Suprapubic skin (tissue), 4 donors: ENCODE results near the gene PRKCSH. TPM values are rescaled to one million over a fixed set of nuclear protein-coding genes. Genes with fewer than 3 reads are reported as not detected.

Source experiments
- DNase-seq, 2 donors: peaks; one replicate each; pipeline ENCODE4 v3.0.0-alpha.2; 2019; ENCODE audit warnings: low spot score in 2 of 2
- H3K27ac ChIP-seq: fragments of 200-600 bp; sonication (generic); one replicate; pipeline ENCODE4 v1.5.1; 2019
- H3K27me3 ChIP-seq: fragments of 200-600 bp; sonication (generic); one replicate; pipeline ENCODE4 v1.5.1; 2019
- H3K36me3 ChIP-seq: fragments of 200-600 bp; sonication (generic); one replicate; pipeline ENCODE4 v1.5.1; 2019
- H3K4me1 ChIP-seq: fragments of 200-600 bp; sonication (generic); one replicate; pipeline ENCODE4 v1.5.1; 2019
- H3K4me3 ChIP-seq: fragments of 200-600 bp; sonication (generic); one replicate; pipeline ENCODE4 v1.5.1; 2019; ENCODE audit warnings: mild to moderate bottlenecking
- H3K9me3 ChIP-seq: fragments of 200-600 bp; sonication (generic); one replicate; pipeline ENCODE4 v1.5.1; 2019
- CTCF ChIP-seq, 2 donors: fragments of 200-600 bp in 1 of 2; fragments of 450-650 bp in 1 of 2; sonication (generic) in 1 of 2; IDR thresholded peaks; one replicate each; pipeline ENCODE4 v1.5.1; 2016 to 2019; ENCODE audit warnings: antibody characterized with exemption in 2 of 2, mild to moderate bottlenecking in 1 of 2, moderate library complexity in 1 of 2
- EP300 ChIP-seq: sonication (generic); formaldehyde crosslinking; IDR thresholded peaks from one replicate; pipeline ENCODE4 v1.6.1; 2017; ENCODE audit warnings: antibody characterized with exemption
- POLR2A ChIP-seq, 2 donors: fragments of 450-650 bp; IDR thresholded peaks; one replicate each; pipeline ENCODE4 v1.6.1; 2017; ENCODE audit warnings: antibody characterized with exemption in 2 of 2, mild to moderate bottlenecking in 2 of 2, moderate library complexity in 2 of 2
- POLR2AphosphoS5 ChIP-seq, 3 donors: sonication (generic); formaldehyde crosslinking; IDR thresholded peaks; one replicate each; pipeline ENCODE4 v1.6.1; 2017; ENCODE audit warnings: antibody characterized with exemption in 3 of 3
- WGBS: methylation state at CpG from one replicate; pipeline ENCODE4 v1.1.5; 2018; 5-methylcytosine and 5-hydroxymethylcytosine counted together
- total RNA-seq, 4 donors: library from RNA; depleted of rRNA; stranded (reverse); fragments of >200 nt; gene quantifications; one replicate each; pipeline ENCODE4 v1.1.0, GENCODE V29; 2016

PRKCSH gene
- total RNA-seq, 4 donors from 2014 or later, result 119 to 164 (median 124) TPM

- H3K4me3 ChIP-seq, result no peak overlapping the region
- no peak overlapping the region for H3K27ac ChIP-seq
- peaks cover 18% of the 10 kb centered on the region for H3K4me1 ChIP-seq
- WGBS, result 77% methylated on average over 27 of the region's 45 CpGs
- peaks cover 23% of the 10 kb centered on the region for H3K27me3 ChIP-seq
- no peak for DNase-seq
- peaks cover 42% of the 10 kb centered on the region for H3K36me3 ChIP-seq
- no peaks in the 10 kb centered on the region for H3K9me3 ChIP-seq
- TF ChIP-seq EP300, result no peak
- TF ChIP-seq POLR2AphosphoS5 (IDR thresholded peaks at IDR 0.05), result no peak
- no peak for TF ChIP-seq POLR2A (IDR thresholded peaks at IDR 0.05)
- no peak for TF ChIP-seq CTCF (IDR thresholded peaks at IDR 0.05)
Observed at GRCh38 chr19:11486661-11487503, 51.4 kb downstream of the PRKCSH start.

GRCh38 chr19:11489378-11489777 lies 53.9 kb downstream of the PRKCSH start:
- no peak for DNase-seq
- Histone ChIP-seq H3K36me3 (peaks cover 48% of the 10 kb centered on the region), H3K4me3 (no peak overlapping the region), H3K27ac (no peak overlapping the region), H3K4me1 (no peaks in the 10 kb centered on the region), H3K9me3 (no peaks in the 10 kb centered on the region), H3K27me3 (peaks cover 2% of the 10 kb centered on the region)
- 98% methylated on average over 7 of the region's 7 CpGs for WGBS
- TF ChIP-seq EP300 (no peak), CTCF (IDR thresholded peaks at IDR 0.05) (no peak), POLR2A (IDR thresholded peaks at IDR 0.05) (no peak), POLR2AphosphoS5 (IDR thresholded peaks at IDR 0.05) (no peak)

DNA sequence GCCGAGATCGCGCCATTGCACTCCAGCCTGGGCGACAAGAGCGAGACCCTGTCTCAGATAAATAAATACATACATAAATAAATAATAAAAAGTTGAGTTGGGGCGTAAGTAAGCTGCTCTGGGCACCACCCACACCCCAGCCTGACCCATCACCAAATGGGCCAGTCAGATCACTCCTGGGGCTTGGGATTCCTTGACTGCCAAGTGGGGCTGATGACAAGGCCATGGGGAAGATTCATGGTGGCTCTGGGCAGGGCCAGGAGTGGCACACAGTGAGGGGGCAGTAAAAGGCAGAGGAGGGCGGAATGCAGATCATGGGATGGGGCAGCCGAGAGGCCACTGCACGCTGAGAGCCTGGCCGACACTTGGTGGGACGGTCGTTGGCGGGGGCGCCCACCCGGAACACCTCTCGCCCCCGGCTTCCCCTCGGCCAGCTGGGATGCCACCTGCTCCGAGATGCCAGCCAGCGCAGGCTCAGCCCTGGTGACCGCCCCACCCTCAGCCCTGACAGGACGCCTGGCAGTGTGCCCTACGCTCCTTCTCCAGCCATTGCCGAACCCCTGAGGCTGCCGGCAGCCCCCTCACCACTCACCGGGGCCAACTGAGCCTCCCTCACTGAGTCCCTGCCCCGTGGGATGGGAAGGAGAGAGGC lies 59.3 kb downstream of the PRKCSH start:
- H3K4me3 ChIP-seq, result no peak overlapping the region
- peaks cover 55% of the 10 kb centered on the region for H3K36me3 ChIP-seq
- H3K9me3 ChIP-seq, result no peaks in the 10 kb centered on the region
- H3K27ac ChIP-seq, result no peak overlapping the region
- H3K4me1 ChIP-seq, result no peaks in the 10 kb centered on the region
- H3K27me3 ChIP-seq, result no peaks in the 10 kb centered on the region
- WGBS, result 93% methylated on average over 26 of the region's 27 CpGs
- TF ChIP-seq POLR2AphosphoS5 (IDR thresholded peaks at IDR 0.05) (no peak), CTCF (IDR thresholded peaks at IDR 0.05) (no peak), POLR2A (IDR thresholded peaks at IDR 0.05) (no peak), EP300 (no peak)
- no peak for DNase-seq

- DNase-seq, result no peak
- no peak overlapping the region for H3K27ac ChIP-seq
- WGBS, result 79% methylated on average over 8 of the region's 10 CpGs
- H3K4me1 ChIP-seq, result no peaks in the 10 kb centered on the region
- TF ChIP-seq POLR2A (IDR thresholded peaks at IDR 0.05) (no peak), CTCF (IDR thresholded peaks at IDR 0.05) (no peak), POLR2AphosphoS5 (IDR thresholded peaks at IDR 0.05) (no peak), EP300 (no peak)
- no peaks in the 10 kb centered on the region for H3K9me3 ChIP-seq
- no peak overlapping the region for H3K4me3 ChIP-seq
- H3K36me3 ChIP-seq, result peaks cover 54% of the 10 kb centered on the region
- no peaks in the 10 kb centered on the region for H3K27me3 ChIP-seq
Observed at GRCh38 chr19:11495481-11495880, 60.0 kb downstream of the PRKCSH start.

DNA sequence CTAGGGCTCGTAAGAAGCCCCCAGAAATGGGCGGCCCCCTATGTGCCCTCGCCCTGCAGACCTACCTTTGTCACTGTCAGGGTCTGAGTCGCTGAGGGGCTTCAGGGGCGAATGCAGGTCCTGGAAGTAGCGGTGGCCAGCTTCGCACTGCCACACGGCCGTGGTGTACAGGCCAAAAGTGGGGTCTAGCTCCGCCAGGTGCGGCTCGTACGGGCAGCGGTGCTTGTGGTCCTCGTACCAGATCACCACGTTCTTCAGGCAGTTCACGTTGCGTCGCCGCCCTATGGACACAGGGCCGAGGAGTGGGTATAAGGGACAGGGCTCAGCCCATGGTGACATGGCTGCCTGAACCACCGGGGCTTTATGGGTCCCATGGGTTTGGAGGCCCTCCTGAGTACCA lies 60.5 kb downstream of the PRKCSH start:
- TF ChIP-seq EP300, result no peak
- no peak for TF ChIP-seq POLR2A (IDR thresholded peaks at IDR 0.05)
- TF ChIP-seq CTCF (IDR thresholded peaks at IDR 0.05), result no peak
- Histone ChIP-seq H3K36me3 (peaks cover 50% of the 10 kb centered on the region), H3K27me3 (no peaks in the 10 kb centered on the region), H3K4me3 (no peak overlapping the region), H3K4me1 (no peaks in the 10 kb centered on the region), H3K27ac (no peak overlapping the region), H3K9me3 (no peaks in the 10 kb centered on the region)
- WGBS, result 94% methylated on average over 16 of the region's 22 CpGs
- DNase-seq, result no peak
